Peyer's patch (tissue), 4 donors: Measurements from ENCODE around the gene SH3RF1.
"Not testable (repeated sequence)": the region's sequence is repeated elsewhere in the genome, so short reads cannot be mapped to it uniquely, and the experiment has no call there.

Source experiments
- POLR2A ChIP-seq, 2 donors: fragments of 450-650 bp; IDR thresholded peaks; one replicate each; pipeline ENCODE4 v1.5.1; 2017; ENCODE audit warnings: antibody characterized with exemption in 2 of 2, mild to moderate bottlenecking in 2 of 2, moderate library complexity in 2 of 2
- TF ChIP-seq, protein P1 (sequence below), 6 experiments: fragments of 450-650 bp in 4 of 6; fragments of 200-600 bp in 2 of 6; sonication (generic) in 1 of 6; IDR thresholded peaks; one replicate each; pipeline ENCODE4 v1.5.1; 2017 to 2019; ENCODE audit warnings: antibody characterized with exemption in 6 of 6, mild to moderate bottlenecking in 3 of 6, moderate library complexity in 1 of 6

DNA sequence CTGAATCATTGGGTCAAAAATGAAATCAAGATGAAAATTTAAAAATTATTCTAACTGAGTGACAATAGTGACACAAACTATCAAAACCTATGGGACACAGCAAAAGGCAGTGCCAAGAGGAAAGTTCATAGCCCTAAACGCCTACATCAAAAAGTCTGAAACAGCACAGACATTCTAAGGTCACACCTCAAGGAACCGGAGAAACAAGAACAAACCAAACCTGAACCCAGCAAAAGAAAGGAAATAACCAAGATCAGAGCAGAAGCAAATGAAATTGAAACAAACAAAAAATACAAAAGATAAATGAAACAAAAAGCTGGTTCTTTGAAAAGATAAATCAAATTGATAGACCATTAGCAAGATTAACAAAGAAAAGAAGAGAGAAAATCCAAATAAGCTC is 80.8 kb downstream of the SH3RF1 start:
- not testable (repeated sequence) for TF ChIP-seq POLR2A (IDR thresholded peaks at IDR 0.05)
- TF ChIP-seq, protein P1, sequence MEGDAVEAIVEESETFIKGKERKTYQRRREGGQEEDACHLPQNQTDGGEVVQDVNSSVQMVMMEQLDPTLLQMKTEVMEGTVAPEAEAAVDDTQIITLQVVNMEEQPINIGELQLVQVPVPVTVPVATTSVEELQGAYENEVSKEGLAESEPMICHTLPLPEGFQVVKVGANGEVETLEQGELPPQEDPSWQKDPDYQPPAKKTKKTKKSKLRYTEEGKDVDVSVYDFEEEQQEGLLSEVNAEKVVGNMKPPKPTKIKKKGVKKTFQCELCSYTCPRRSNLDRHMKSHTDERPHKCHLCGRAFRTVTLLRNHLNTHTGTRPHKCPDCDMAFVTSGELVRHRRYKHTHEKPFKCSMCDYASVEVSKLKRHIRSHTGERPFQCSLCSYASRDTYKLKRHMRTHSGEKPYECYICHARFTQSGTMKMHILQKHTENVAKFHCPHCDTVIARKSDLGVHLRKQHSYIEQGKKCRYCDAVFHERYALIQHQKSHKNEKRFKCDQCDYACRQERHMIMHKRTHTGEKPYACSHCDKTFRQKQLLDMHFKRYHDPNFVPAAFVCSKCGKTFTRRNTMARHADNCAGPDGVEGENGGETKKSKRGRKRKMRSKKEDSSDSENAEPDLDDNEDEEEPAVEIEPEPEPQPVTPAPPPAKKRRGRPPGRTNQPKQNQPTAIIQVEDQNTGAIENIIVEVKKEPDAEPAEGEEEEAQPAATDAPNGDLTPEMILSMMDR (IDR thresholded peaks at IDR 0.05) = not testable (repeated sequence)
